Adrenal gland (tissue), 12 donors: Measurements from ENCODE around the gene CPA2. TPM values are rescaled to one million over a fixed set of nuclear protein-coding genes. Genes with fewer than 3 reads are reported as not detected.

Experiments used
- DNase-seq, 7 donors: peaks; one replicate each; pipeline ENCODE4 v3.0.0-alpha.2; 2019 to 2020
- H3K27ac ChIP-seq, 5 donors: fragments of 200-600 bp; sonication (generic) in 4 of 5; 1 replicate in 3 of 5; 2 replicates in 2 of 5; pipeline versions ENCODE4 v1.5.1 to v1.8.0; 2016 to 2020; ENCODE audit warnings: mild to moderate bottlenecking in 1 of 5
- H3K27me3 ChIP-seq: fragments of 200-600 bp; 2 replicates; pipeline ENCODE4 v1.8.0; 2021
- H3K36me3 ChIP-seq, 2 donors: fragments of 200-600 bp; replicated peaks in 1 of 2; 1 replicate in 1 of 2; 2 replicates in 1 of 2; pipeline versions ENCODE4 v1.5.1 to v1.8.0; 2018 to 2022
- H3K4me1 ChIP-seq, 2 donors: fragments of 200-600 bp; replicated peaks in 1 of 2; 1 replicate in 1 of 2; 2 replicates in 1 of 2; pipeline versions ENCODE4 v1.5.1 to v1.8.0; 2018 to 2021
- H3K4me3 ChIP-seq, 4 donors: fragments of 200-600 bp; sonication (generic) in 3 of 4; one replicate each; pipeline ENCODE4 v1.5.1; 2016 to 2018
- H3K9me3 ChIP-seq, 3 donors: fragments of 200-600 bp; sonication (generic) in 1 of 3; replicated peaks in 1 of 3; 1 replicate in 2 of 3; 2 replicates in 1 of 3; pipeline versions ENCODE4 v1.5.1 to v1.8.0; 2016 to 2021
- POLR2A ChIP-seq, 2 donors: fragments of 450-650 bp; IDR thresholded peaks; one replicate each; pipeline ENCODE4 v1.6.1; 2017; ENCODE audit warnings: antibody characterized with exemption in 2 of 2, mild to moderate bottlenecking in 2 of 2, moderate library complexity in 1 of 2
- WGBS, 4 donors: extraction: QIAGEN DNeasy Blood & Tissue Kit in 2 of 4; methylation state at CpG; one replicate each; pipeline versions ENCODE4 v1.1.5 to v1.1.7; 2013 to 2017; 5-methylcytosine and 5-hydroxymethylcytosine counted together
- intact Hi-C, 2 donors: fragments of 100-400 bp; cut with DNase I; formaldehyde crosslinking; loops; one replicate each; pipeline versions ENCODE4 v1.14.1 to v1.15.0; 2022 to 2023
- polyA plus RNA-seq, 3 donors: library from polyadenylated mRNA; stranded (reverse); fragments of 200-250 nt in 2 of 3; fragments of 350-450 nt in 1 of 3; fragmentation: Illumina TruSeq in 1 of 3; extraction: RNeasy Lipid Tissue Mini Kit (QIAGEN cat#74804) in 1 of 3; gene quantifications; one replicate each; pipeline ENCODE4 v1.2.3, GENCODE V29; 2013 to 2014
- total RNA-seq, 9 donors: library from RNA; depleted of rRNA in 4 of 9; stranded (reverse); fragments of >200 nt in 4 of 9; fragments of 120-200 nt in 1 of 9; fragmentation: NEBNext Ultra II Directional in 1 of 9; extraction: Animal tissue kit (Norgen Biotek cat#: 25700) in 1 of 9; gene quantifications; one replicate each; pipeline versions ENCODE4 v1.1.0 to v1.2.4, GENCODE V29; 2013 to 2023
- TF ChIP-seq, protein P1 (sequence below), 6 experiments: fragments of 450-650 bp in 4 of 6; fragments of 200-600 bp in 2 of 6; sonication (generic) in 1 of 6; IDR thresholded peaks; 1 replicate in 5 of 6; 2 replicates in 1 of 6; pipeline versions ENCODE4 v1.5.1 to v1.8.0; 2016 to 2021; ENCODE audit warnings: antibody characterized with exemption in 6 of 6, mild to moderate bottlenecking in 2 of 6, moderate library complexity in 1 of 6
- donor health status: healthy with polysubstance abuse.
- donor health status: Bipolar disorder and iron deficiency.
- donor health status: DM: yes; HTN: yes; CAD: no.
- donor health status: DM: no; HTN: no; CAD: no.
- donor health status: DM: no; HTN: no; CAD: no.
- donor health status: DM: yes; HTN: yes; CAD: no.

CPA2 gene
- total and polyA plus RNA-seq, 12 donors, result 0.15 to 2.3 (median 0.75) TPM; not detected in 4

DNA sequence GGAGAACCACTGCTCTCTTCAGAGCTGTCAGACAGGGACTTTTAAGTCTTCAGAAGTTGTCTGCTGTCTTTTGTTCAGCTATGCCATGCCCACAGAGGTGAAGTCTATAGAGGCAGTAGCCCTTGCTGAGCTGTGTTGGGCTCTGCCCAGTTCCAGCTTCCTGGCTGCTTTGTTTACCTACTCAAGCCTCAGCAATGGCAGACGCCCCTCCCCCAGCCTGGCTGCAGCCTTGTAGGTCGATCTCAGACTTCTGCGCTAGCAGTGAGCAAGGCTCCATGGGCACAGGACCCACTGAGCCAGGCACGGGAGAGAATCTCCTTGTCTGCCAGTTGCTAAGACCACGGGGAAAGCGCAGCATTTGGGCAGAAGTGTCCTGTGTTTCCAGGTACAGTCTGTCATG lies 12.1 kb upstream of the CPA2 start:
- no peaks in the 10 kb centered on the region for H3K36me3 ChIP-seq
- no peak for TF ChIP-seq POLR2A (IDR thresholded peaks at IDR 0.05)
- TF ChIP-seq, protein P1, sequence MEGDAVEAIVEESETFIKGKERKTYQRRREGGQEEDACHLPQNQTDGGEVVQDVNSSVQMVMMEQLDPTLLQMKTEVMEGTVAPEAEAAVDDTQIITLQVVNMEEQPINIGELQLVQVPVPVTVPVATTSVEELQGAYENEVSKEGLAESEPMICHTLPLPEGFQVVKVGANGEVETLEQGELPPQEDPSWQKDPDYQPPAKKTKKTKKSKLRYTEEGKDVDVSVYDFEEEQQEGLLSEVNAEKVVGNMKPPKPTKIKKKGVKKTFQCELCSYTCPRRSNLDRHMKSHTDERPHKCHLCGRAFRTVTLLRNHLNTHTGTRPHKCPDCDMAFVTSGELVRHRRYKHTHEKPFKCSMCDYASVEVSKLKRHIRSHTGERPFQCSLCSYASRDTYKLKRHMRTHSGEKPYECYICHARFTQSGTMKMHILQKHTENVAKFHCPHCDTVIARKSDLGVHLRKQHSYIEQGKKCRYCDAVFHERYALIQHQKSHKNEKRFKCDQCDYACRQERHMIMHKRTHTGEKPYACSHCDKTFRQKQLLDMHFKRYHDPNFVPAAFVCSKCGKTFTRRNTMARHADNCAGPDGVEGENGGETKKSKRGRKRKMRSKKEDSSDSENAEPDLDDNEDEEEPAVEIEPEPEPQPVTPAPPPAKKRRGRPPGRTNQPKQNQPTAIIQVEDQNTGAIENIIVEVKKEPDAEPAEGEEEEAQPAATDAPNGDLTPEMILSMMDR (IDR thresholded peaks at IDR 0.05), result no peak
- H3K4me1 ChIP-seq, result no peaks in the 10 kb centered on the region
- H3K27me3 ChIP-seq, result no peaks in the 10 kb centered on the region
- 79 to 90% (median 85%) methylated on average over 2 to 6 of the region's 6 CpGs for WGBS, 4 donors
- intact Hi-C loops, result no loop called here
- H3K27ac ChIP-seq, result no peak overlapping the region
- no peak overlapping the region for H3K4me3 ChIP-seq
- no peaks in the 10 kb centered on the region for H3K9me3 ChIP-seq
- DNase-seq, result no peak

DNA sequence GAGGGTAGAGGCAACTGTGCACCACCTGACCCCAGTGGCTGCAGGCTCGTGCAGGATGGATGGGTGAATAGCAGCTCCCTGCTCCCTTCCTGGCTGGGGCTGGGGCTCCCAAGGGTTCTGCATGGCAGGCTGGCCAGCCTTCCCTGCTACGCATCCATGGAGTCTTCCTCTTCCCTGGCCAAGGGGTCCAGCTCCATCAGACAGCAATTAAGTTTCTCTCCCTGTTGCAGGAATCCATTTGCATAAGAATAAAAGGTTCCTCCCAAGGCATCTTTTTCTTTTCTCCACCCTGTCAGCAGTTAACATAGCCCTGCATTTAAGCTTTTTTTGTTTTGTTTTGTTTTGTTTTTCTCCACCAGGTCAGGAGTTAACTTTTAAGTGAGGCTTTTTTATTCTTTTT lies 10.0 kb upstream of the CPA2 start:
- TF ChIP-seq, protein P1 (IDR thresholded peaks at IDR 0.05), result no peak
- no peak for TF ChIP-seq POLR2A (IDR thresholded peaks at IDR 0.05)
- Histone ChIP-seq H3K4me3 (no peak overlapping the region), H3K27me3 (no peaks in the 10 kb centered on the region), H3K27ac (no peak overlapping the region), H3K36me3 (no peaks in the 10 kb centered on the region), H3K4me1 (no peaks in the 10 kb centered on the region), H3K9me3 (no peaks in the 10 kb centered on the region)
- intact Hi-C loops, result no loop called here
- WGBS, 4 donors, result 71 to 88% (median 83%) methylated on average over 2 of the region's 2 CpGs
- DNase-seq, result no peak

DNA sequence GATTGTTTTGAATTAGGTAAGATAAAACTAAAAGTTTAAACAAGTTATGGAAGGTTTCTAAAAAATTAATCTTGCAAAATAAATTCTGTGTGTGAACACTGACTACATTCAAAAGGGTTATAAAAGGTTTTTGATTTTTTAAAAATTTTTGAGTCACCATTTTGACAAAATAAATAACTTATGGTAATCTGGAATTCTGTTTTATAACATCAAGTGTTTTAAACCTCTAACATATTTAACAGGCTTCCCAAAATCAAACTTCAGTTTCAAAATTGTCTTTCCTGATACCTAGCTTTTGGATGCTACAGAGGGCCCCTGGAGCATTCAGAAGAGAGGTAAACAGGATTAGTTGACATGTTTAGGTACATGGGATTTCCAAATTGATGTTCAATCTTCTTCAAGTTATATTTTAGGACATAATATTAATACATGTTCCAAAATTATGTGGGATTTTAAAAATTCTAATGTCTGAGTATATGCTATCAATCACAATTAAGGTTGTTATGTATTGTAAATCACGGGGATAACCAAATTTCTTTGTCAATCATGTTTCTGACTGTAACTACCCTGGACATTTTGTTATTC lies 8.1 kb upstream of the CPA2 start:
- WGBS, 4 donors, result 73 to 82% (median 75%) methylated on average over 1 of the region's 1 CpG
- H3K4me3 ChIP-seq, result no peak overlapping the region
- H3K9me3 ChIP-seq, result no peaks in the 10 kb centered on the region
- H3K36me3 ChIP-seq, result no peaks in the 10 kb centered on the region
- no peak overlapping the region for H3K27ac ChIP-seq
- no peak for DNase-seq
- TF ChIP-seq, protein P1 (IDR thresholded peaks at IDR 0.05), result no peak
- no peaks in the 10 kb centered on the region for H3K4me1 ChIP-seq
- intact Hi-C loops, result no loop called here
- H3K27me3 ChIP-seq, result no peaks in the 10 kb centered on the region

DNA sequence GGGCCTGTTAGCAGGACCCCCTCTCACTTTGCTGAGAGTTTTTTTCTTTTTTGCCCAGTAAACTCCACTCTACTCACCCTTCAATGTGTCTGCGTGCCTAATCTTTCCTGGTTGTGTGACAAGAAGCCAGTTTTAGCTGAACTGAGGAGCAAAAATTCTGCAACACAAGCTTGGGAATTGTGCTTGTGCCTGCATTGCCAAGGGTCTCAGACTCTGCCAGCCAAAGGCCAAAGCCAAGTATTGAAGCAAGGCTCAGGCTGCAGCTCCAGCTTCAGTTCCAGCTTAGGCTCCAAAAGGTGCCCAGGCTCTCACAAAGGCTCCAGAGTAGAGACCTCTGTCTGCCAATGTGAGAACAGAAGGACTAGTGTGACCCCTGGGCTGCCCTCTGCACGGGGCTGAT lies 4.2 kb upstream of the CPA2 start:
- intact Hi-C loops, result no loop called here
- no peak overlapping the region for H3K4me3 ChIP-seq
- H3K36me3 ChIP-seq, result no peaks in the 10 kb centered on the region
- TF ChIP-seq POLR2A (IDR thresholded peaks at IDR 0.05), result no peak
- TF ChIP-seq, protein P1 (IDR thresholded peaks at IDR 0.05), result no peak
- no peaks in the 10 kb centered on the region for H3K4me1 ChIP-seq
- no peak overlapping the region for H3K27ac ChIP-seq
- DNase-seq, result no peak
- WGBS, 4 donors, result 67 to 89% (median 72%) methylated on average over 1 to 2 of the region's 2 CpGs
- no peaks in the 10 kb centered on the region for H3K27me3 ChIP-seq
- no peaks in the 10 kb centered on the region for H3K9me3 ChIP-seq
